ENCODE measurements around the gene SLC9A4. TPM values are rescaled to one million over a fixed set of nuclear protein-coding genes. Genes with fewer than 3 reads are reported as not detected.
A peak's percentile ranks its signal among the peaks of the same experiment; 100 is the strongest.

Gene SLC9A4
- total and polyA plus RNA-seq, 9 of the 15 experiments (the other 6 are each of a cell fraction or from before 2014, with no cell fraction given) = 0.04 to 0.15 (median 0.04) TPM; not detected in 5

GRCh38 chr2:102442967-102443828 lies 29.8 kb upstream of the SLC9A4 start:
- intact Hi-C loops (cut with micrococcal nuclease) (loop anchor here (1.0 to 5.0 kb wide), 4 partner anchors 20 to 436 kb away; partner anchors contain the start of gene IL18RAP), in situ Hi-C loops (cut with MboI) (loop anchor here (5.0 kb wide), 2 partner anchors 191 to 421 kb away; no protein-coding TSS in a partner anchor)
- no peak overlapping the region for H3K9ac ChIP-seq (ENCODE audit: insufficient read depth in 1 of 2, low read depth in 2 of 2, low read length in 2 of 2)
- peak overlapping the region; percentile 70 for H2AFZ ChIP-seq (ENCODE audit: low read depth, low read length)
- H3K9me1 ChIP-seq (ENCODE audit: control insufficient read depth, insufficient read depth, low read length) = no peaks in the 10 kb centered on the region
- H3K27ac ChIP-seq (ENCODE audit: extremely low read depth, low read depth, low read length) = no peak overlapping the region
- ChIA-PET CTCF (ENCODE audit: low intra/inter-chr PET ratio) (interaction anchor here (1.0 to 2.1 kb wide), 5 partner anchors 33 to 559 kb away, joined by 4 to 13 read pairs (median 4); partner anchors contain the start of gene IL18R1), POLR2A (interaction anchor here (0.5 to 1.7 kb wide), 4 partner anchors 9 to 203 kb away, joined by 3 to 4 read pairs (median 3); no protein-coding TSS in a partner anchor)
- H3K4me1 ChIP-seq (replicated peaks in 1 of 2; ENCODE audit: control insufficient read depth in 2 of 2, insufficient read depth in 2 of 2, low read length in 2 of 2) = peaks cover 9 to 17% of the 10 kb centered on the region in 2 experiments; a peak in 4 of 5 replicates
- H4K20me1 ChIP-seq (replicated peaks; ENCODE audit: control insufficient read depth, insufficient read depth, low read length) = no peaks in the 10 kb centered on the region
- H3K4me3 ChIP-seq = no peak overlapping the region
- BruUV-seq (replicated peaks) = no TSS peak
- peak; percentile 85 for ATAC-seq
- H3K27me3 ChIP-seq (ENCODE audit: control insufficient read depth in 2 of 2, insufficient read depth in 2 of 2, low read length in 2 of 2) = no peaks in the 10 kb centered on the region
- 17% methylated on average over 13 of the region's 13 CpGs for WGBS (ENCODE audit: insufficient coverage, low coverage, missing lambda C conversion rate)
- no peaks in the 10 kb centered on the region for H3K79me2 ChIP-seq (ENCODE audit: control insufficient read depth, insufficient read depth, low read length)
- no peak overlapping the region for H3K4me2 ChIP-seq (ENCODE audit: insufficient read depth, low read length)
- no peaks in the 10 kb centered on the region for H3K36me3 ChIP-seq (ENCODE audit: control insufficient read depth, insufficient read depth, low read length)
- DNase-seq (ENCODE audit: extremely low read depth in 1 of 4, low spot score in 3 of 4) = peak in 3 of 4 experiments; percentile 17 to 65 (median 34)
- FAIRE-seq = peak; percentile 82
- no peaks in the 10 kb centered on the region for H3K9me3 ChIP-seq (replicated peaks; ENCODE audit: control insufficient read depth, insufficient read depth, low read depth, low read length)
- TF ChIP-seq FOXK2 (conservative IDR thresholded peaks at IDR 0.05 in 1 of 2, IDR thresholded peaks at IDR 0.05 in 1 of 2; ENCODE audit: low read depth in 2 of 2) (no peak), SMC3 (conservative IDR thresholded peaks at IDR 0.05; ENCODE audit: insufficient read depth, low read depth, low read length) (peak; percentile 75), TBL1XR1 (IDR thresholded peaks at IDR 0.05; ENCODE audit: low read length in 2 of 2) (peak in 1 of 2 experiments; percentile 22; a peak in 1 of 4 replicates), THRA (IDR thresholded peaks at IDR 0.05) (no peak), HMG20B (CRISPR knock-in tag; IDR thresholded peaks at IDR 0.05) (no peak), ZNF766 (CRISPR knock-in tag; conservative IDR thresholded peaks at IDR 0.05) (peak; percentile 64; the same call in 1 of the 2 replicates), SNRNP70 (optimal IDR thresholded peaks at IDR 0.05; ENCODE audit: low read depth, low read length) (no peak), CC2D1A (IDR thresholded peaks at IDR 0.05) (peak; percentile 42; the same call in 1 of the 2 replicates), CBX8 (IDR thresholded peaks at IDR 0.05; ENCODE audit: borderline replicate concordance, extremely low read depth, low read depth, low read length, poor library complexity, severe bottlenecking) (no peak), RAD21 (CRISPR knock-in tag; conservative IDR thresholded peaks at IDR 0.05 in 1 of 2, IDR thresholded peaks at IDR 0.05 in 1 of 2) (peak; percentile 89 to 96), ZEB2 (IDR thresholded peaks at IDR 0.05) (0 out of 2 replicates have a peak, but pooled peaks have one; percentile 45)
- TF ChIP-seq, protein P1, sequence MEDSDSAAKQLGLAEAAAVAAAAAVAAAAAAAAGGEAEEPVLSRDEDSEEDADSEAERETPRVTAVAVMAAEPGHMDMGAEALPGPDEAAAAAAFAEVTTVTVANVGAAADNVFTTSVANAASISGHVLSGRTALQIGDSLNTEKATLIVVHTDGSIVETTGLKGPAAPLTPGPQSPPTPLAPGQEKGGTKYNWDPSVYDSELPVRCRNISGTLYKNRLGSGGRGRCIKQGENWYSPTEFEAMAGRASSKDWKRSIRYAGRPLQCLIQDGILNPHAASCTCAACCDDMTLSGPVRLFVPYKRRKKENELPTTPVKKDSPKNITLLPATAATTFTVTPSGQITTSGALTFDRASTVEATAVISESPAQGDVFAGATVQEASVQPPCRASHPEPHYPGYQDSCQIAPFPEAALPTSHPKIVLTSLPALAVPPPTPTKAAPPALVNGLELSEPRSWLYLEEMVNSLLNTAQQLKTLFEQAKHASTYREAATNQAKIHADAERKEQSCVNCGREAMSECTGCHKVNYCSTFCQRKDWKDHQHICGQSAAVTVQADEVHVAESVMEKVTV (CRISPR knock-in tag; IDR thresholded peaks at IDR 0.05) = peak; percentile 88

All from K562 (cell line).